Measurements from ENCODE around the gene TSPEAR. TPM values are rescaled to one million over a fixed set of nuclear protein-coding genes. Genes with fewer than 3 reads are reported as not detected.

TSPEAR gene
- total RNA-seq, 4 donors from 2014 or later = not detected

DNA sequence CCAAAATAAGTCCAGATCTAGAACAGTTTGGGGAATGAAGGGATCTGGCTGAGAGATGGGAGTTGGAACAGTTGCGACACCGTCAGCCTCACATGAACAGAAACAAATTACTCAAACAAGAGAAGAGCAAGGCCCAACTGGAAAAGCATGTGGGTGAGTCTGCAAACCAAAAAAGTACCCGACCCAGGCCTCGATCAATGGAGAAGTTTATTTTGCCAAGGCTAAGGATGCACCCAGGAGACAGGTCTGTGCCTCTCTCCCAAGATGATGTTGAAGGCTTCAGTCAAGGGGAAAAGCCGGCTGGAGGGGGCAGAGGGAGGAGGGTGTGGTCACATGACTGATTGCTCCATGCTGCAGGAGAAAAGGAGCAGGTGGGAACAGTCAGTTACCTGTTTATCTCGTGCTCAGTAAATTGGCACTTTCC lies 213.7 kb downstream of the TSPEAR start:
- peaks cover 13 to 22% (median 15%) of the 10 kb centered on the region in 3 donors for H3K27me3 ChIP-seq
- peak overlapping the region in 1 of 4 donors; percentile 31 for H3K27ac ChIP-seq
- intact Hi-C loops (cut with DNase I; ENCODE audit: low total_unique reads) (no loop called here), in situ Hi-C loops (cut with MboI; ENCODE audit: low sequenced_read_pairs in 4 of 4) (no loop called here)
- H3K4me1 ChIP-seq = no peaks in the 10 kb centered on the region
- ATAC-seq (peak; percentile 60), DNase-seq (peak; percentile 14 to 39)
- H3K4me3 ChIP-seq = no peak overlapping the region
- no peaks in the 10 kb centered on the region for H3K36me3 ChIP-seq
- no peaks in the 10 kb centered on the region for H3K9me3 ChIP-seq
- TF ChIP-seq POLR2A (IDR thresholded peaks at IDR 0.05) = no peak
- TF ChIP-seq, protein P1, sequence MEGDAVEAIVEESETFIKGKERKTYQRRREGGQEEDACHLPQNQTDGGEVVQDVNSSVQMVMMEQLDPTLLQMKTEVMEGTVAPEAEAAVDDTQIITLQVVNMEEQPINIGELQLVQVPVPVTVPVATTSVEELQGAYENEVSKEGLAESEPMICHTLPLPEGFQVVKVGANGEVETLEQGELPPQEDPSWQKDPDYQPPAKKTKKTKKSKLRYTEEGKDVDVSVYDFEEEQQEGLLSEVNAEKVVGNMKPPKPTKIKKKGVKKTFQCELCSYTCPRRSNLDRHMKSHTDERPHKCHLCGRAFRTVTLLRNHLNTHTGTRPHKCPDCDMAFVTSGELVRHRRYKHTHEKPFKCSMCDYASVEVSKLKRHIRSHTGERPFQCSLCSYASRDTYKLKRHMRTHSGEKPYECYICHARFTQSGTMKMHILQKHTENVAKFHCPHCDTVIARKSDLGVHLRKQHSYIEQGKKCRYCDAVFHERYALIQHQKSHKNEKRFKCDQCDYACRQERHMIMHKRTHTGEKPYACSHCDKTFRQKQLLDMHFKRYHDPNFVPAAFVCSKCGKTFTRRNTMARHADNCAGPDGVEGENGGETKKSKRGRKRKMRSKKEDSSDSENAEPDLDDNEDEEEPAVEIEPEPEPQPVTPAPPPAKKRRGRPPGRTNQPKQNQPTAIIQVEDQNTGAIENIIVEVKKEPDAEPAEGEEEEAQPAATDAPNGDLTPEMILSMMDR (IDR thresholded peaks at IDR 0.05 in 4 of 5, conservative IDR thresholded peaks at IDR 0.05 in 1 of 5) = no peak

GRCh38 chr21:44496564-44497550 lies 214.5 kb downstream of the TSPEAR start:
- intact Hi-C loops (cut with DNase I; ENCODE audit: low total_unique reads) (no loop called here), in situ Hi-C loops (cut with MboI; ENCODE audit: low sequenced_read_pairs in 4 of 4) (no loop called here)
- Histone ChIP-seq H3K36me3 (no peaks in the 10 kb centered on the region), H3K4me1 (no peaks in the 10 kb centered on the region), H3K4me3 (no peak overlapping the region), H3K27me3 (peaks cover 13 to 22% (median 15%) of the 10 kb centered on the region in 3 donors), H3K9me3 (no peaks in the 10 kb centered on the region), H3K27ac (peak overlapping the region in 3 of 4 donors; percentile 31 to 50 (median 48))
- ATAC-seq (no peak), DNase-seq (no peak)
- no peak for TF ChIP-seq POLR2A (IDR thresholded peaks at IDR 0.05)
- TF ChIP-seq, protein P1 (IDR thresholded peaks at IDR 0.05 in 4 of 5, conservative IDR thresholded peaks at IDR 0.05 in 1 of 5) = no peak

DNA sequence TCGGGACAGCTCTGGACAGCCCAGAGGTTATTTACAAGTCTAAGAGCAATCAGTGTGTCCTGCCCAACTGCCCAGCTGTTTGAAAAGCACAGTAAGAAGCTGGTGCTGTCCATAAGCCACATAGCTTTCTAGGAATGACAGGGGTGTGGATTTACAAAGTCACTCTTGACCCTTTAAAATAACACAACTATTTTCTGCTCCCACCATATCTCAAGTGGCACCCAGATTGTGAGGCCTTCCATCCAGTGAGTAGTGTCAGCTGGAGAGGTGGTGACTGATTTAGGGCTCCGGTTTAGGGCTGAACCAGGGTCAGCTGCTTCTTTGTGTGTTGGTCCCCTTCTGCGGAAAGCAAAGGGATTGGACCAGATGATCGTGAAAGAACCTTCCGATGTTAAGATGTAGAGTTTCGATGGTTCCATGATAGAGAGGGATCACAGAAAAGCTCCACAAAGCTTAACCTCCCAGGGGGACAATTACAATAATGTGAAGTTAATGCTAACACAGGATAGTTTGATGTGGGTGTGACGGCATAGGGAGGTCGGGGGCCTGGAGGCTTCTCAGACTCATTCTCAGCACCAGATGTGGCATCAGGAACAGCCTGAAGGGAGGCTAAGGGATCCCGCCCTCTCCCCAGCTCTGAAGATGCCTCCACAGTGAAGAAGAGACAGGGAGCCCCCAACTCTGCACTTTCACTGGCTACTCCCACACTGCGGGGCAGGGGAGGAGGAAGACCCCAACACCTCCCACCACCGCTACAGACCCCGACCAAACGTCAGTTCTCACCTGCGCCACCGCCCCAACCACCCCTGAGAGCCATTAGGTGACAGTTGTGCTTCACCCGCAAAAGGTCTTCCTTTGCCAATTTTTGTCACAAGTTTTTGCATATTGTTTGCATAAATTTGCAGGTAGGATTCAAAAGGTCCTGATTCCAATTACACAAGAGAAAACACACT lies 215.5 kb downstream of the TSPEAR start:
- intact Hi-C loops (cut with DNase I; ENCODE audit: low total_unique reads) (no loop called here), in situ Hi-C loops (cut with MboI; ENCODE audit: low sequenced_read_pairs in 4 of 4) (no loop called here)
- Histone ChIP-seq H3K4me3 (no peak overlapping the region), H3K36me3 (no peaks in the 10 kb centered on the region), H3K9me3 (no peaks in the 10 kb centered on the region), H3K27me3 (peaks cover 13 to 22% (median 18%) of the 10 kb centered on the region in 3 donors), H3K27ac (no peak overlapping the region), H3K4me1 (no peaks in the 10 kb centered on the region)
- DNase-seq = no peak
- ATAC-seq = no peak
- TF ChIP-seq POLR2A (IDR thresholded peaks at IDR 0.05) = no peak
- TF ChIP-seq, protein P1 (IDR thresholded peaks at IDR 0.05 in 4 of 5, conservative IDR thresholded peaks at IDR 0.05 in 1 of 5) = no peak

DNA sequence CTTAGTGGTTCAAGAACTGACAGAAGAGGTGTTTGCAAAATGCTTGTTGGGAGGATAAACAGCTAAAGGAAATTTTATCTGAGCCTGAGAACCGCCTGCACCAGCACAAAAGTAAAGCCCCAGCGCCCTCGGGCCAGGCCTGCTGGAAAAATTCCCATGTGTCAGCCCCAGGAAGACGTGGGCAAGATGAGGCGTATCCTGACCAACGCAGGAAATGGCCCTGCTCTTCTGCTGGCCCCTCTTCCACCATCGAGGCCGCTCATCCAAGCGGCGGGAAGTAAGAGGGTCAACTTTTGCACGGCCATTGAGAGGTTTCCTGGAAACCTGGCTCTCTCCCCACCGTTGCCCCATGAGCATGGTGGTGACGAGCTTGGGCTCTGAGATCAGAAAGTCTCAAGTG lies 216.4 kb downstream of the TSPEAR start:
- Histone ChIP-seq H3K27ac (no peak overlapping the region), H3K27me3 (peaks cover 13 to 20% (median 18%) of the 10 kb centered on the region in 3 donors), H3K4me1 (no peaks in the 10 kb centered on the region), H3K4me3 (no peak overlapping the region), H3K36me3 (no peaks in the 10 kb centered on the region), H3K9me3 (no peaks in the 10 kb centered on the region)
- TF ChIP-seq, protein P1 (IDR thresholded peaks at IDR 0.05 in 4 of 5, conservative IDR thresholded peaks at IDR 0.05 in 1 of 5) = no peak
- no peak for TF ChIP-seq POLR2A (IDR thresholded peaks at IDR 0.05)
- in situ Hi-C loops (cut with MboI; ENCODE audit: low sequenced_read_pairs in 4 of 4) = no loop called here
- intact Hi-C loops (cut with DNase I; ENCODE audit: low total_unique reads) = no loop called here
- DNase-seq = no peak
- no peak for ATAC-seq

Measured in gastrocnemius medialis (tissue), 4 donors.